ENCODE results near the gene TBL1X.
"Not testable (repeated sequence)": the region's sequence is repeated elsewhere in the genome, so short reads cannot be mapped to it uniquely, and the experiment has no call there.

TBL1X gene

DNA sequence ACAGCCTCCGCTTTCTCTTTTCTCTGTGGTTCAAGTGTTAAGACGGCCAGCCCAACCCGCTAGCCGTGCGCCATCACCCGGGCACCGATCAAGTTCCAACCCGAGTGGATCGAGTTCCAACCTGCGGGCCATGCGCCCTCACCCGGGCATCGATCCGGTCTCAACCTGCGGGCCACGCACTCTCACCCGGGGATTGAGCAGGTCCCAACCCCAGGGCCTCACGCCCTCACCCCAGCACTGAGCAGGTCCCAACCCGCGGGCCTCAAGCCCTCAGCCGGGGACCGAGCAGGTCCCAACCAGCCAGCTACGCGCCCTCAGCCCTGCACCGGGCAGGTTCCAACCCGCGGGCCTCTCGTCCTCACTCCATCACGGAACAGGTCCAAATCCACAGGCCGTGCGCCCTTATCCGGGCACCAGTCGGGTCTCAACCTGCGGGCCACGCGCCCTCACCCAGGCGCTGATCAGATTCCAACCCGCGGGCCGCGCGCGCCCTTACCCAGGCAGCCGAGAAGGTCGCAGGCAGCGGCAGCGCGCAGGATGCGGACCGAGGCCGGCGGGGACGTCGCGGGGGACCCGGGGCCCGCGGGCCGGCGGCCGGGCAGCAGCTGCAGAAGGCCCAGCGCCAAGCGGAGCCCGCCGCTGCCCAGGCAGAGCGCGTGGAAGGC is 300.3 kb downstream of the TBL1X start:
- no peak for DNase-seq (ENCODE audit: low read depth, low spot score)

DNA sequence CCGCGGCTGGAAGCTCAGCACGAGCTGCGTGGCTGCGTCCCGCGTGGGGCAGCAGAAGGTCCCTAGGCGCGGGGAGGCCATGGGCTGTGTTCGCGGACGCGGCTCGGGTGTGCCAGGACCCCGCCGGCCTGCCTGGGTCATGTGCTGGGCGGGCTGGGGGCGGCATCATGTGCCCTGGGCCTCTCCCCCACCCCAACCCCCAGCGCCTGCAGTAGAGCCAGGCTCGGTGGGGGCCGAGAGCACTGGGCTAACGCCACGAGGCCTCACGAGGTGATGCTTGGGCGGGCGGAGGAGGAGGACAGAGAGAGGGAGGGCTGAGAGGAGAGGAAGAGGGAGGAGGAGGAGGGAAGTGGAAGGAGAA is 300.9 kb downstream of the TBL1X start, which contains the start of gene GPR143:
TSS of gene GPR143 (minus strand) at position 111 of the 361 bp plus-strand sequence. CDS start at position 81, 30 bp downstream.
- no peak for DNase-seq (ENCODE audit: low read depth, low spot score)

- no peak for DNase-seq (ENCODE audit: low read depth, low spot score)
Measured at GRCh38 chrX:9767375-9767774, 302.5 kb downstream of the TBL1X start.

DNA sequence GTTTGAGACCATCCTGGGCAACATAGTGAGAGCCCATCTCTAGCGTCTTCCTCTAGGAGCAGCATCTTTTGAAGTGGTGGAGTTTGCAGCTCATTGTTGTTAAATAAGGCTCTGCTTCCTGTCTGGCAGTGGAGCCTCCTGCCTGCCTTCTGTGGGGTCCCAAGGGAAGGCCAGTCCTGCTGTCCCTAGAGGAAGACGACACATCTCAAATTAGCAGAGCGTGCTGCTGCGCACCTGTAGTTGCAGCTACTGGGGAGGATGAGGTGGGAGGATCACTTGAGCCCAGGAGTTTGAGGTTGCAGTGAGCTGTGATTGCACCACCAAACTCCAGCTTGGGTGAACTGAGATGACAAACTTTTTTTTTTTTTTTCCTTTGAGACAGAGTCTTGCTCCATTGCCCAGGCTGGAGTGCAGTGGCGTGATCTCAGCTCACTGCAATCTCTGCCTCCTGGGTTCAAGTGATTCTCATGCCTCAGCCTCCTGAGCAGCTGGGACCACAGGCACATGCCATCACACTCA is 303.5 kb downstream of the TBL1X start:
- DNase-seq (ENCODE audit: low read depth, low spot score), result not testable (repeated sequence)

DNA sequence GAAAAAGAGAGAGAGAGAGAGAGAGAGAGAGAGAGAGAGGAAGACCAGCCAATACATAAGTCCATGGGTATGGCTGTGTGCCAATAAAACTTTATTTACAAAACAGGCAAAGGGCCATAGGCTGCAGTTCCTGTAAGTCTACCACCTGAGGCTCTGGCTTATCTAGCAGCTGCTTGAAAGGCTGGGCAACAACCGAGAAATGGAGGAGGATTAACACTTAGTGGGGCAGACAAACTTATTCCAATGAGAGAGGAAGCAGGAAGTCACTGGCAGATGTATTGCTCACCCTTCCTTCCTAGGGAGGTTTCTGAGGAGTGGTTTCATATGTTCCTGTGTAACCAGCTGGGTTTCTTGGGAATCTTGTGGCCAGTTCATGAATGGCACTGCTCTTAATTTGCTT is 305.5 kb downstream of the TBL1X start:
- DNase-seq (ENCODE audit: low read depth, low spot score), result no peak

GRCh38 chrX:9772943-9773342 is 308.1 kb downstream of the TBL1X start:
- DNase-seq (ENCODE audit: low read depth, low spot score), result no peak

GRCh38 chrX:9775930-9776329 is 311.1 kb downstream of the TBL1X start:
- DNase-seq (ENCODE audit: low read depth, low spot score), result no peak

DNA sequence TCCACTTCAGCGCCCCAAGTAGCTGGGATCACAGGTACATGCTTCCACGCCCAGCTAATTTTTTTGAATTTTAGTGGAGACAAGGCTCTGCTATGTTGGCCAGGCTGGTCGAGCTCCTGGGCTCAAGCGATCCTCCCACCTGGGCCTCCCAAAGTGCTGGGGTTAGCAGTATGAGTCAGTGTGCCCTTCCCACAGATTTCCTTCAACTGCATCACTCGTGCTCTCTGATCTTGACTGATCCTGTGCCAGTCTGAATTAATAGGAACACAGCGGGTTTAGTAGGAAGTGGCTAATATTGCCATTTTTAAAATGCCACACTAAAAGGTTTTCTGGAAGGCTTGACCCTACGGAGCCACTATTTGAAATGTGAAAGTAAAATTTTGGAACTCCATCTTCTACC is 317.1 kb downstream of the TBL1X start:
- no peak for DNase-seq (ENCODE audit: low read depth, low spot score)

DNA sequence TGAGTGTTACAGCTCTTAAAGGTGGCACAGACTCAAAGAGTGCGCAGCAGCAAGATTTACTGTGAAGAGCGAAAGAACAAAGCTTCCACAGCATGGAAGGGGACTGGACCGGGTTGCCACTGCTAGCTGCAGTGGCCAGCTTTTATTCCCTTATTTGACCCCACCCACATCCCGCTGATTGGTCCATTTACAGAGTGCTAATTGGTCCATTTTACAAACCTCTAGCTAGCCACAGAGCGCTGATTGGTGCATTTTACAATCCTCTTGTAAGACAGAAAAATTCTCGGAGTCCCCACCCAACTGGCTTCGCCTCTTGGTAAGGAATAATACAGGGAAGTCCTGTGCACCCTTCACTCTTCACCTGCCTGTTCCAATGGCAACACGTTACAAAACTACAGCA is 319.5 kb downstream of the TBL1X start:
- no peak for DNase-seq (ENCODE audit: low read depth, low spot score)

DNA sequence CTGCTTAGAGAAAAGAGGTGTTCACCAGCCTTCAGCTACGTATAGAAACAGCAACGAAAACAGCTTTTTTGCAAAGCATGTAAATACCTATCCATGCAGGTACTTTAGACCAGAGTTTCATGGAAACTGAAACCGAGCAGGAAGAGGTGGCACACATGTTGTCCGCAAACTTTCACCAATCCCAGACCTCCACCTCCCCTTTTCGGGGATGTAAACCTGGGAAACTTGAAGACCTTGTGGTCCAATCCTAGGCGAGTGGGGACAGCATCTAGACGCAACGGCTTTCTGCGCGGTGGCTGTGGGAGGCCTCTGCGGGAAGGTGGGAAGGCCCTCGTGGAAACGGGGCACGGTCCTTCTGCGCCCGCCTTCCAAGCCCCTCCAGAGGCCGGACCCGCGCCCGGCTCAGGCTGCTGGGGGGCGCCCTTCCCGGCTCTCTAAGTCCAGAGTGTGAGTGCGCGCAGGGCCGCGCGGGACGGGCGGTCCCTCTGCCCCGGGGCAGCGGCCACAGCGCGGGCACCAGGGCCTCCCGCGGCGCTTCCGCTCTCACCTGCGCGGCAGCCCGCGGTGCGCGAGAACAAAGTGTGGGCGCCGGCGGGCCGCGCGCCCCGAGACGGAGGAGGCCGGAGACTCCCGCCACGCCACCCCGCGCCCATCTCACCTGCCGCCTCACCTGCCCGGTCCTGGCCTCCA is 320.5 kb downstream of the TBL1X start:
- DNase-seq (ENCODE audit: low read depth, low spot score), result no peak

DNA sequence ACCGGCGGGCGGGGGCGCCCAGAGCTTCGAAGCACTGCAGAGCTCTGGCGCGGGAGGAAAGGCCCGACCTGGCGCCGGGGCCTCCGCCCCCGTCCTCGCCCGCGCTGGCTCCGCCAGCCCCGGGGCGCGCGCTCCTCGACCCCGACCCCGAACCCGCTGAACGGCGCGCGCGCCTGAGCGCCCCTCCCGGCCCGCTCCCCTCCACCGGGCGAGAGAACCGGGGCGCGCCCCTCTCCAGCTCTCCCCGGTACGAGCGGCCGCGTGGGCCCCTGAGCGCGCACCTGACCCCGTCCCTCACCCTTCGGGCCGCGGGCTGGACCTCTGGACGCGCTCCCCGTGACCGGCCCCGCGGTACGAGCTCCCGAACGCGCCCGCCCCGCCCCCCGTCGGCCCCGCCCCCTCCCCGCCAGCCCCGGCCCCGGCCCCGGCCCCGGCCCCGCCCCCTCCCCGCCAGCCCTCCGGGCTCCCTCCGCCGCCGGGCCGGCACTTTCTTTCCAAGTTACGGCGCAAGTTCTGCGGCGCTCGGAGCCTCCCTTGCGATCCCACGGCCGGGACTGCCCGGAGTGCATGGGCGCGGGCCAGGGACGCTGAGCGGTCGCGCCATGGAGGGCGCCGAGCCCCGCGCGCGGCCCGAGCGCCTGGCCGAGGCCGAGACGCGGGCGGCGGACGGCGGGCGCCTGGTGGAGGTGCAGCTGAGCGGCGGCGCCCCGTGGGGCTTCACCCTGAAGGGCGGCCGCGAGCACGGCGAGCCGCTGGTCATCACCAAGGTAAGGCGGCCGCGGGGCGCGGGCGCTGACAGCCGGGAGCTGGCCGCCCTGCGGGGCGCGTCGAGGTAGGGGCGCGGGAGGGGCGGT is 321.3 kb downstream of the TBL1X start, which contains the start of gene SHROOM2:
TSS of gene SHROOM2 (plus strand) at position 486 of the 854 bp plus-strand sequence. CDS start at position 603, 117 bp downstream.
- no peak for DNase-seq (ENCODE audit: low read depth, low spot score)

DNA sequence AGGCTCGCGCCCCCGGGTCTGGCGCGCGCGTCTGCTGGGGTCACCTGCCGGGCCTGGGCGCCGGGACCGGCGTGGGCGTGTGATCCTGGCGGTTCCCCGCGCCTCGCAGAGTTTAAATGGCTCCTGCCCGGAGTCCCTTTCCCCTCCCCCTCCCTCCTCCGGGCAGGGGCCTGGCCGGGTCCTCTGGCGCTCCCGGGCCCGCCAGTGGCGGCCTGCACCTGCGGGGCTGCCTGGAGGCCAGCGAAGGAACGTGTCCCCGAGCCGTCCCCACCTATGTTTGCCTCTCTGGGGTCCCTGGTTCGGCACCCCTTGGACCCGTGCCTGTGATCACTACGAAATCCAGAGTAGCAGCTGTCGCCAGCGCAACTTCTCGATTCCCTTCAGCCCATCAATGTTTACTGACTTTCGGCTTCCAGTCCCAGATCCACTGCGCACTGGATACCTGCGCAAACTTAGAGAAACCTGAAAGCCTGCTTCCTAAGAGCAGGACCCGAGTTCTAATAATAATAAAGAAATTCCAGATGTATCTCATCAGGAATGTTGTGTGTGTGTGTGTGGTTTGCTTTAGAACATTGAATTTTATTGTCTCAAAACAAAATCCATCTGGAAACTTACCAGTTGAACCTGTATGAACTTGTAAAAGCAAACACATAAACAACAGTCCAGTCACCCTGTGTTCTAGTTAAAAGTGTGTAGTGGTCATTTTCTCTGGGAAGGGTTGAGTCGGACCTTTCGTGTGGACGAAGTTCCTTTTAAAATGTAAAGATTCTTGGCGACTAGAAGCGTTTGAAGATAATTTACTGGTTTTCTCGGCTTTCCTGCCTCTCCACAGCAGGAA is 322.2 kb downstream of the TBL1X start:
- DNase-seq (ENCODE audit: low read depth, low spot score), result no peak

DNA sequence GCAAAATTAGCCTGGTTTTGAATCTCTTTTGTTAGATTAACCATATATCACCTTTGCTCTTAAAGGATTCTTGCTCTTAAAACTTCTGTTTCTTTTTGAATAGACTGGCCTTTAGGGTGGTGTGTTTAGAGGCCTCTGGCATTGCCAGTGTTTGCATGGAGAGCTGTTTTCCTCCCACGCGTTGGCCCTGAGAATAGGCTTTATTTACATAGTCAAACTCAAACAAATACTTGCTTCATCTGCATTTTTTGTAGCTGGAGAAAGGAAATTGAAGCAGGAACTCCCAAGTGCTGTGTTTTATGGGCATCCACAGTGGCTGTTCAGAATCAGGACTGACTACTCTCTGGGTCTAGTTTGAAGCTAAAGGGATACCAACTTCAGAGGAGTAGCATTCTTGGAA is 324.1 kb downstream of the TBL1X start:
- no peak for DNase-seq (ENCODE audit: low read depth, low spot score)

- no peak for DNase-seq (ENCODE audit: low read depth, low spot score)
Measured at GRCh38 chrX:9789555-9789954, 324.7 kb downstream of the TBL1X start.
